ENCODE measurements around the gene COL28A1.

DNA sequence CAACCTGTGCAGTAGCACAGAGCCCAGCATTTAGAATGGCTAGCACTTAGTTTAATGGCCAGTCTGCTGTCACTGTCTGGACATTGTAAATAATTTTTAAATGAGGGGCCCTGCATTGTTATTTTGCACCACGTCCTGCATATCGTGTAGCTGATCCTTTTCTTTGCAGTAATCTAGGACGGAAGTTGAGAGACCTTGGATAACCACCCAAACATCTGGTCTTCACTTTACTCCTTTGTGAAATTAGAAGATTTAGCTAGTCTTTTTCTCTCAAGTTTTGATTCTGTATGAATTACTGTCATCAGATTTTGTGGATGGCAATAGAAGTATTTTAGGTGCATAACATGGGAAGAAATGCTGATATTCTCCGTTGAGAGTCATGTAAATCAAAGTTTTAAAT lies 32.9 kb upstream of the COL28A1 start:
- TF ChIP-seq POLR2AphosphoS5 (IDR thresholded peaks at IDR 0.05), result no peak
- TF ChIP-seq, protein P1, sequence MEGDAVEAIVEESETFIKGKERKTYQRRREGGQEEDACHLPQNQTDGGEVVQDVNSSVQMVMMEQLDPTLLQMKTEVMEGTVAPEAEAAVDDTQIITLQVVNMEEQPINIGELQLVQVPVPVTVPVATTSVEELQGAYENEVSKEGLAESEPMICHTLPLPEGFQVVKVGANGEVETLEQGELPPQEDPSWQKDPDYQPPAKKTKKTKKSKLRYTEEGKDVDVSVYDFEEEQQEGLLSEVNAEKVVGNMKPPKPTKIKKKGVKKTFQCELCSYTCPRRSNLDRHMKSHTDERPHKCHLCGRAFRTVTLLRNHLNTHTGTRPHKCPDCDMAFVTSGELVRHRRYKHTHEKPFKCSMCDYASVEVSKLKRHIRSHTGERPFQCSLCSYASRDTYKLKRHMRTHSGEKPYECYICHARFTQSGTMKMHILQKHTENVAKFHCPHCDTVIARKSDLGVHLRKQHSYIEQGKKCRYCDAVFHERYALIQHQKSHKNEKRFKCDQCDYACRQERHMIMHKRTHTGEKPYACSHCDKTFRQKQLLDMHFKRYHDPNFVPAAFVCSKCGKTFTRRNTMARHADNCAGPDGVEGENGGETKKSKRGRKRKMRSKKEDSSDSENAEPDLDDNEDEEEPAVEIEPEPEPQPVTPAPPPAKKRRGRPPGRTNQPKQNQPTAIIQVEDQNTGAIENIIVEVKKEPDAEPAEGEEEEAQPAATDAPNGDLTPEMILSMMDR (IDR thresholded peaks at IDR 0.05), result no peak

Data from prostate gland (tissue), 2 donors.